ENCODE results near the gene TK2. TPM values are rescaled to one million over a fixed set of nuclear protein-coding genes. Genes with fewer than 3 reads are reported as not detected.

TK2 gene
- total and polyA plus RNA-seq, 3 experiments from 2014 or later = 5.6 to 10.4 (median 5.6) TPM

- peaks cover 24 to 31% (median 25%) of the 10 kb centered on the region in 3 donors for H3K4me1 Mint-ChIP-seq
- H3K27ac Mint-ChIP-seq = peak overlapping the region in 5 of 8 donors; percentile 4 to 84 (median 64)
- POLR2A ChIA-PET = no interaction called here
These were observed 20.4 kb downstream of the TK2 start for GRCh38 chr16:66529475-66529874.

GRCh38 chr16:66528294-66528693 is 21.6 kb downstream of the TK2 start:
- no peaks in the 10 kb centered on the region for H3K27me3 Mint-ChIP-seq
- no peak overlapping the region for H3K4me3 Mint-ChIP-seq
- Histone ChIP-seq H3K36me3 (ENCODE audit: insufficient read depth, low read length) (no peaks in the 10 kb centered on the region), H3K9me3 (ENCODE audit: low read length) (no peaks in the 10 kb centered on the region), H3K4me1 (ENCODE audit: insufficient read depth, low read length) (peaks cover 31% of the 10 kb centered on the region), H3K4me3 (ENCODE audit: low read length) (no peak overlapping the region), H3K27me3 (ENCODE audit: insufficient read depth, low read length, poor library complexity, severe bottlenecking) (no peaks in the 10 kb centered on the region), H3K27ac (ENCODE audit: low read depth, low read length) (no peak overlapping the region)
- H3K4me1 Mint-ChIP-seq = peaks cover 35 to 40% (median 35%) of the 10 kb centered on the region in 3 donors
- H3K36me3 Mint-ChIP-seq = peaks cover 0 to 8% (median 5%) of the 10 kb centered on the region in 3 donors
- no peaks in the 10 kb centered on the region for H3K9me3 Mint-ChIP-seq
- POLR2A ChIA-PET = no interaction called here
- CTCF ChIA-PET = interaction anchor here (1.2 to 1.5 kb wide), 2 partner anchors 23 to 85 kb away, joined by 3 read pairs; no protein-coding TSS in a partner anchor
- DNase-seq = no peak
- peak overlapping the region in 5 of 8 donors; percentile 8 to 91 (median 66) for H3K27ac Mint-ChIP-seq

More at GRCh38 chr16:66529475-66529874, 20.4 kb downstream of the TK2 start:
- H3K4me1 ChIP-seq (ENCODE audit: insufficient read depth, low read length) = peaks cover 20% of the 10 kb centered on the region
- H3K4me3 ChIP-seq (ENCODE audit: low read length) = no peak overlapping the region
- DNase-seq = no peak
- Mint-ChIP-seq H3K36me3 (peaks cover 0 to 10% (median 10%) of the 10 kb centered on the region in 3 donors), H3K4me3 (no peak overlapping the region), H3K27me3 (no peaks in the 10 kb centered on the region), H3K9me3 (no peaks in the 10 kb centered on the region)
- H3K9me3 ChIP-seq (ENCODE audit: low read length) = no peaks in the 10 kb centered on the region
- H3K27ac ChIP-seq (ENCODE audit: low read depth, low read length) = no peak overlapping the region
- no peaks in the 10 kb centered on the region for H3K36me3 ChIP-seq (ENCODE audit: insufficient read depth, low read length)
- CTCF ChIA-PET = interaction anchor here (1.8 kb wide), 1 partner anchor 18 kb away, joined by 4 read pairs; no protein-coding TSS in a partner anchor
- H3K27me3 ChIP-seq (ENCODE audit: insufficient read depth, low read length, poor library complexity, severe bottlenecking) = no peaks in the 10 kb centered on the region

DNA sequence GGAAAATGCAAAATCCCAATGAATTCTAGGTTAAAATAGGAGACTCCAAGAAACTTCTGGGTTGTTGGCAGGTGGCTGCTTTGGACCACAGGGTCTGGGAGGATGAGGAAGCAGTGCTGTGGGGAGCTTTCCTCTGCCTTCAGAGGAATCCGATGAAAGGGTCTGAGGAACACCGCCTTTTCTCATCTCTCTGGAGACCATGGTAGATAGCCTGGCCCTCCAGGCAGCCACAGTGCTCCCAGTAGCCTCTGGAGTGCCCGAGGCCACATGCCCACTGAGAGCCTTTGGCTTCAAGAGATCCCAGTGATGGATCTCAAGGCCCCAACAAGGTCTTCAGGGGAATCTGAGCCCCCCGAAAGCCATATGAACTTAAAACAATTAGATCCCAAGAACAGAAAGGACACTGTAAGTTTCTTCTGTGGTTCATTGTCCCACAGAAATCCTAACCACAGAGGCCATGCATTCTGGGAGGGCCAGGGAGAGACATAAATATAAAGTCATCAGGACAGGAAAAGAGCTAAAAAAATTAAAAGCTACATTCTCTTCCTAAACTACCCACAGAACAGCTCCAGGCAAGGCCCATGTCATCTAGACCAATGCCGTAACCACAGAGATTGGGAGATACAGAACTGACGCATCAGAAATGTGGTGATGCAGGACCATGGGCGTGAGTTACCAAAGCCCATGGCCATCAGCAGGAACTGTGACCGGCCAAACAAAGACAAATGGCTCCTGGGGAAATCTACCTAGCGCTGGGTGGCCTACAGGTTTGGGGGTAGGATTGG is 24.3 kb downstream of the TK2 start:
- Mint-ChIP-seq H3K4me1 (peaks cover 62 to 67% (median 62%) of the 10 kb centered on the region in 3 donors), H3K36me3 (peaks cover 0 to 6% (median 2%) of the 10 kb centered on the region in 3 donors), H3K27ac (peak overlapping the region in 7 of 8 donors; percentile 89 to 100 (median 97)), H3K9me3 (no peaks in the 10 kb centered on the region), H3K4me3 (peak overlapping the region in 2 of 7 donors; percentile 15 to 41), H3K27me3 (no peaks in the 10 kb centered on the region)
- H3K27me3 ChIP-seq (ENCODE audit: insufficient read depth, low read length, poor library complexity, severe bottlenecking) = no peaks in the 10 kb centered on the region
- no peak for DNase-seq
- H3K4me1 ChIP-seq (ENCODE audit: insufficient read depth, low read length) = peaks cover 58% of the 10 kb centered on the region
- H3K36me3 ChIP-seq (ENCODE audit: insufficient read depth, low read length) = no peaks in the 10 kb centered on the region
- ChIA-PET POLR2A (interaction anchor here (0.6 to 1.9 kb wide), 2 partner anchors 17 to 27 kb away, joined by 3 to 5 read pairs; partner anchors contain the start of gene CKLF), CTCF (interaction anchor here (6.0 kb wide), 1 partner anchor 14 kb away, joined by 39 read pairs; no protein-coding TSS in a partner anchor)
- H3K27ac ChIP-seq (ENCODE audit: low read depth, low read length) = no peak overlapping the region
- no peak overlapping the region for H3K4me3 ChIP-seq (ENCODE audit: low read length)
- no peaks in the 10 kb centered on the region for H3K9me3 ChIP-seq (ENCODE audit: low read length)

GRCh38 chr16:66524601-66525164 is 25.2 kb downstream of the TK2 start:
- H3K9me3 Mint-ChIP-seq = no peaks in the 10 kb centered on the region
- peak in 3 of 5 donors; percentile 10 to 38 (median 15) for DNase-seq
- Histone ChIP-seq H3K4me1 (ENCODE audit: insufficient read depth, low read length) (peaks cover 68% of the 10 kb centered on the region), H3K4me3 (ENCODE audit: low read length) (peak overlapping the region; percentile 35), H3K27ac (ENCODE audit: low read depth, low read length) (no peak overlapping the region), H3K27me3 (ENCODE audit: insufficient read depth, low read length, poor library complexity, severe bottlenecking) (no peaks in the 10 kb centered on the region), H3K36me3 (ENCODE audit: insufficient read depth, low read length) (no peaks in the 10 kb centered on the region), H3K9me3 (ENCODE audit: low read length) (no peaks in the 10 kb centered on the region)
- ChIA-PET POLR2A (interaction anchor here (1.0 to 1.9 kb wide), 3 partner anchors 22 to 28 kb away, joined by 3 to 5 read pairs (median 3); partner anchors contain the start of gene CKLF), CTCF (interaction anchor here (0.9 to 6.0 kb wide), 5 partner anchors 9 to 64 kb away, joined by 3 to 39 read pairs (median 15); partner anchors contain the start of gene CKLF)
- peak overlapping the region; percentile 89 to 100 (median 96) for H3K27ac Mint-ChIP-seq
- peaks cover 0 to 4% (median 2%) of the 10 kb centered on the region in 3 donors for H3K36me3 Mint-ChIP-seq
- no peaks in the 10 kb centered on the region for H3K27me3 Mint-ChIP-seq
- H3K4me3 Mint-ChIP-seq = peak overlapping the region; percentile 48 to 89 (median 60)
- peaks cover 68 to 76% (median 69%) of the 10 kb centered on the region in 3 donors for H3K4me1 Mint-ChIP-seq

DNA sequence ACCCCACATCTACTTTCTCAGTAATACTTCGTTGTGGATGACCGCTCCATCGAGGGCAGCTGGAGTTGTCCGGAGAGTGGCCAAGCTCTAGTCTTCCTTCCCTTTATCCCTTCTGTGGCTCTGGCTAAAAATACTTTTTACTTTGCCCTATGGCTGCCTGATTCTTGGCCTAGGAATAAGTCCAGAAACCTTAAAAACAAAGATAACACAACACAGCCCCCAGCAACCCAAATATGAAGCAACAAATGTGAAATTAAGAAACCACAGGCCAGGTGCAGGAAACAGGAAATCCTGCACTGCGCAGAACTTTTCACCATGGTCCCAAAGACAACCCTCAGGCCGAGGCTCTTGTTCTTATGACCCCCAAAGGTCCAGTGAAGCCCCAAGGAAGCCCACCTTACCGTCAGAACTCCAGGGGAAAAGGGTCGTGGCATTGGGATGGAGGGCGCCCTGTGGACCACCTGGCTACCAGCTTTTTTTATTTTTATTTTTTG is 26.0 kb downstream of the TK2 start:
- no peaks in the 10 kb centered on the region for H3K27me3 ChIP-seq (ENCODE audit: insufficient read depth, low read length, poor library complexity, severe bottlenecking)
- POLR2A ChIA-PET = interaction anchor here (0.8 to 1.9 kb wide), 5 partner anchors 16 to 65 kb away, joined by 3 to 5 read pairs (median 3); partner anchors contain the start of gene CKLF
- H3K9me3 ChIP-seq (ENCODE audit: low read length) = no peaks in the 10 kb centered on the region
- H3K4me3 ChIP-seq (ENCODE audit: low read length) = peak overlapping the region; percentile 39
- peak overlapping the region; percentile 92 to 100 (median 98) for H3K27ac Mint-ChIP-seq
- peaks cover 70% of the 10 kb centered on the region for H3K4me1 ChIP-seq (ENCODE audit: insufficient read depth, low read length)
- H3K36me3 ChIP-seq (ENCODE audit: insufficient read depth, low read length) = no peaks in the 10 kb centered on the region
- H3K4me1 Mint-ChIP-seq = peaks cover 72 to 82% (median 73%) of the 10 kb centered on the region in 3 donors
- peak overlapping the region; percentile 62 for H3K27ac ChIP-seq (ENCODE audit: low read depth, low read length)
- H3K4me3 Mint-ChIP-seq = peak overlapping the region; percentile 60 to 89 (median 78)
- peaks cover 0 to 3% (median under 1%) of the 10 kb centered on the region in 3 donors for H3K36me3 Mint-ChIP-seq
- no peaks in the 10 kb centered on the region for H3K9me3 Mint-ChIP-seq
- peak in 4 of 5 donors; percentile 21 to 65 (median 59) for DNase-seq
- CTCF ChIA-PET = interaction anchor here (0.9 to 6.0 kb wide), 6 partner anchors 9 to 65 kb away, joined by 3 to 39 read pairs (median 10); partner anchors contain the start of gene CKLF
- no peaks in the 10 kb centered on the region for H3K27me3 Mint-ChIP-seq

DNA sequence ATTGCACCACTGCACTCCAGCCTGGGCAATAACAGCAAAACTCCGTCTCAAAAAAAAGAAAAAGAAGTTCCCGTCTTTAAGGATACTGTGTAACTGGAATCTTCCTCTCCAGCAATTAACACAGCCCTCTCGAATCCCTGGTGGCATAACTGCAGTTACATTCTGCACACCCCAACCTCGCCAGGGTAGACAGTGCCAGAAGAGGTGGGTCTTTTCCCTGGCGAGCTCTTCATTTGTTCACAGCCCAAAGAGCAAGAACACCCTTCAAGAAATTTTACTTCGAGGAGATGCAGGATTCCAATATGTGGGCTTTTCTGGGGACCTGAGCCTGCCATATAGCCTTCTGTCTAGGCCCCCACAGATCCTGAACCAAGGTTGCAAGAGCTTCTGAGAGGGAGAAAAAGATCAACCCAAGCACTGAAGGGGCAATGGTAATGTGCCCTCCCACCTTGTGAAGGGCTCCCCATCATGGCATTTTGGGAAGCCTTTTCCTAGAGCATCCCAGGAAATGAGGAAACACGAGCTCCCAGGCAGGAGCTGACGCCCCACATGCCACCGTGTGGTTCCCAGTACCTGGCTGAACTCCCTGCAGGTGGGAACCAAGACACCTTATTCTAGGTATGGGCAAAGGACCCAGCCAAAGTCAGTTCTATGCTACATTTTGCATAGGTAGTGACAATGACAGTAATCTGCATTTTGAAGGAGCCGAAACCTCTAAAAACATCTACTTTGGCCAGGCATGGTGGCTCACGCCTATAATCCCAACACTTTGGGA is 26.9 kb downstream of the TK2 start:
- Mint-ChIP-seq H3K27me3 (no peaks in the 10 kb centered on the region), H3K36me3 (no peaks in the 10 kb centered on the region), H3K4me3 (peak overlapping the region; percentile 64 to 89 (median 79)), H3K4me1 (peaks cover 77 to 88% (median 78%) of the 10 kb centered on the region in 3 donors), H3K27ac (peak overlapping the region; percentile 95 to 100 (median 98)), H3K9me3 (no peaks in the 10 kb centered on the region)
- peak overlapping the region; percentile 44 for H3K4me3 ChIP-seq (ENCODE audit: low read length)
- no peaks in the 10 kb centered on the region for H3K9me3 ChIP-seq (ENCODE audit: low read length)
- H3K36me3 ChIP-seq (ENCODE audit: insufficient read depth, low read length) = no peaks in the 10 kb centered on the region
- ChIA-PET POLR2A (interaction anchor here (0.8 to 3.0 kb wide), 7 partner anchors 11 to 81 kb away, joined by 3 to 26 read pairs (median 7); partner anchors contain the start of genes CKLF, CMTM3 and TK2), CTCF (interaction anchor here (0.9 to 6.0 kb wide), 9 partner anchors 12 to 115 kb away, joined by 3 to 39 read pairs (median 6); partner anchors contain the start of genes CKLF and CMTM3)
- H3K27me3 ChIP-seq (ENCODE audit: insufficient read depth, low read length, poor library complexity, severe bottlenecking) = no peaks in the 10 kb centered on the region
- peak overlapping the region; percentile 62 for H3K27ac ChIP-seq (ENCODE audit: low read depth, low read length)
- DNase-seq = no peak
- peaks cover 70% of the 10 kb centered on the region for H3K4me1 ChIP-seq (ENCODE audit: insufficient read depth, low read length)
